ENCODE data around the gene NEK7. TPM values are rescaled to one million over a fixed set of nuclear protein-coding genes. Genes with fewer than 3 reads are reported as not detected.

NEK7 gene
- total RNA-seq, 1 donor from 2014 or later: 34.7 TPM

DNA sequence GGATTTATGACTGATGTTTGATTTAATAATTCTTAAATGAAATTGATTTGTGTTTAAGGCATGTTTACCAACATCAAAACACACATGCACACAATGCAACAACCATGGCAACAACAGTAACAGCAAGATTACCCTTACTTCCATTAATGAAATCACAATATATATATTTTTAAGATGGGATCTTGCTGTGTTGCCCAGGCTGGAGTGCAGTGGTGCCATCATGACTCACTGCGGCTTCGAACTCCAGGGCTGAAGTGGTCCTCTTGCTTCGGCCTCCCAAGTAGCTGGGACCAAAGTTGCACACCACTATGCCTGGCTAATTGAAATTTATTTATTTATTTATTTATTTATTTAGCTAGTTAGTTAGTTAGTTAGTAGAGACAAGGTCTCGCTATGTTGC, 27.7 kb downstream of the NEK7 start:
- Histone ChIP-seq H3K4me3 (no peak overlapping the region), H3K36me3 (no peaks in the 10 kb centered on the region), H3K9ac (no peak overlapping the region), H3F3A (ENCODE audit: low read depth) (no peaks in the 10 kb centered on the region), H3K9me3 (ENCODE audit: low read depth) (no peaks in the 10 kb centered on the region), H3K4me2 (no peak overlapping the region), H3K27me3 (no peaks in the 10 kb centered on the region), H3K27ac (no peak overlapping the region), H2AFZ (replicated peaks) (no peak overlapping the region), H3K4me1 (peaks cover 8% of the 10 kb centered on the region), H3K79me2 (ENCODE audit: low read depth) (peaks cover 78% of the 10 kb centered on the region), H4K20me1 (ENCODE audit: low read depth) (no peaks in the 10 kb centered on the region)
- no peak for TF ChIP-seq EZH2phosphoT487 (IDR thresholded peaks at IDR 0.05)
- TF ChIP-seq, protein P1, sequence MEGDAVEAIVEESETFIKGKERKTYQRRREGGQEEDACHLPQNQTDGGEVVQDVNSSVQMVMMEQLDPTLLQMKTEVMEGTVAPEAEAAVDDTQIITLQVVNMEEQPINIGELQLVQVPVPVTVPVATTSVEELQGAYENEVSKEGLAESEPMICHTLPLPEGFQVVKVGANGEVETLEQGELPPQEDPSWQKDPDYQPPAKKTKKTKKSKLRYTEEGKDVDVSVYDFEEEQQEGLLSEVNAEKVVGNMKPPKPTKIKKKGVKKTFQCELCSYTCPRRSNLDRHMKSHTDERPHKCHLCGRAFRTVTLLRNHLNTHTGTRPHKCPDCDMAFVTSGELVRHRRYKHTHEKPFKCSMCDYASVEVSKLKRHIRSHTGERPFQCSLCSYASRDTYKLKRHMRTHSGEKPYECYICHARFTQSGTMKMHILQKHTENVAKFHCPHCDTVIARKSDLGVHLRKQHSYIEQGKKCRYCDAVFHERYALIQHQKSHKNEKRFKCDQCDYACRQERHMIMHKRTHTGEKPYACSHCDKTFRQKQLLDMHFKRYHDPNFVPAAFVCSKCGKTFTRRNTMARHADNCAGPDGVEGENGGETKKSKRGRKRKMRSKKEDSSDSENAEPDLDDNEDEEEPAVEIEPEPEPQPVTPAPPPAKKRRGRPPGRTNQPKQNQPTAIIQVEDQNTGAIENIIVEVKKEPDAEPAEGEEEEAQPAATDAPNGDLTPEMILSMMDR (IDR thresholded peaks at IDR 0.05): no peak
- no peak for TF ChIP-seq EZH2 (IDR thresholded peaks at IDR 0.05)
- Mint-ChIP-seq H3K27ac (no peak overlapping the region), H3K4me1 (peaks cover 3% of the 10 kb centered on the region), H3K9me3 (peaks cover 6% of the 10 kb centered on the region), H3K4me3 (no peak overlapping the region), H3K27me3 (ENCODE audit: insufficient read depth, low read depth) (no peaks in the 10 kb centered on the region), H3K36me3 (peaks cover 4% of the 10 kb centered on the region)
- DNase-seq (ENCODE audit: low spot score): no peak

DNA sequence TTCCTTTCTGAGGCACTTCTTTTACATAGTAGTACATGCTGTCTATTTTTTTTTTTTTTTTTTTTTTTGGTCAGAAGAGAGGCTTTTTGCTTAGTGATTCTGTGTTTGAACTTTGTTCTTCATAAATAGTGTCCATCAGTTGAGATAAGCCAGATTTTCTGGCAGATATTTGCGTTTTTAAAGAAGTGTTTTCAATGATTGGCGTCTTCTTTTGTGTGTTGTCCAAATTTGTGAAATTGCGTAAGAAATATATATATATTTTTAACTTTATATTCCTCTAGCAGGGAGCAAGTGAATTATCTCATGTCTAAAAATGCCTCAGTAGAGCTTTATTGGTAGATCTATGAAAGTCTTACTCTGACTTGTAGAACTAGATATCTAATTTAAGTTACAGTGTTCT, 28.3 kb downstream of the NEK7 start:
- Mint-ChIP-seq H3K27me3 (ENCODE audit: insufficient read depth, low read depth) (no peaks in the 10 kb centered on the region), H3K27ac (no peak overlapping the region), H3K4me1 (peaks cover 3% of the 10 kb centered on the region), H3K4me3 (no peak overlapping the region), H3K9me3 (peaks cover 6% of the 10 kb centered on the region), H3K36me3 (peaks cover 4% of the 10 kb centered on the region)
- no peaks in the 10 kb centered on the region for H4K20me1 ChIP-seq (ENCODE audit: low read depth)
- H2AFZ ChIP-seq (replicated peaks): no peak overlapping the region
- DNase-seq (ENCODE audit: low spot score): no peak
- H3K27ac ChIP-seq: no peak overlapping the region
- H3K9me3 ChIP-seq (ENCODE audit: low read depth): no peaks in the 10 kb centered on the region
- no peak overlapping the region for H3K4me3 ChIP-seq
- no peak overlapping the region for H3K4me2 ChIP-seq
- TF ChIP-seq EZH2 (IDR thresholded peaks at IDR 0.05) (no peak), EZH2phosphoT487 (IDR thresholded peaks at IDR 0.05) (no peak)
- TF ChIP-seq, protein P1 (IDR thresholded peaks at IDR 0.05): no peak
- H3K9ac ChIP-seq: no peak overlapping the region
- peaks cover 3% of the 10 kb centered on the region for H3K4me1 ChIP-seq
- no peaks in the 10 kb centered on the region for H3F3A ChIP-seq (ENCODE audit: low read depth)
- peaks cover 78% of the 10 kb centered on the region for H3K79me2 ChIP-seq (ENCODE audit: low read depth)
- no peaks in the 10 kb centered on the region for H3K36me3 ChIP-seq
- no peaks in the 10 kb centered on the region for H3K27me3 ChIP-seq

DNA sequence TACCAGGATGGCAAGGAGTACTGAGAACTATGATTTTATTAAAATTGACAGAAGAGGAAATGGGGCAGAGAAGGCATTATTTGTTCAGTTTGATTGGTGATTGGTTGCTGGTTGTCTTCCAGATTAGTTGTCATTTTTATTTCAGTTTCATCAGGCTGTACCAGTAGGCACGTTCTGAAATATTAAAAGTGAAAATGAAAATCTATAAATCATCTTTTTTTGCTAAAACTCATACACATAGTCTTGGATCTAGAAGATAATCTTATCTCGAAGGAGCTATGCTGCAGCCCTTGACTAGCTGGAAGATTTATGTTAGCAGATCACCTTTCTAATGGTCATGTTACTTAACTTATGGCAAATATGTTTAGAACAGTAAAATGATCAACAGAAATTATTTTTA, 29.0 kb downstream of the NEK7 start:
- no peaks in the 10 kb centered on the region for H3K27me3 Mint-ChIP-seq (ENCODE audit: insufficient read depth, low read depth)
- no peak overlapping the region for H3K4me3 Mint-ChIP-seq
- peaks cover 4% of the 10 kb centered on the region for H3K36me3 Mint-ChIP-seq
- TF ChIP-seq EZH2 (IDR thresholded peaks at IDR 0.05) (no peak), EZH2phosphoT487 (IDR thresholded peaks at IDR 0.05) (no peak)
- TF ChIP-seq, protein P1 (IDR thresholded peaks at IDR 0.05): no peak
- peaks cover 6% of the 10 kb centered on the region for H3K9me3 Mint-ChIP-seq
- H3K4me3 ChIP-seq: no peak overlapping the region
- H3K27ac Mint-ChIP-seq: no peak overlapping the region
- H3K9me3 ChIP-seq (ENCODE audit: low read depth): no peaks in the 10 kb centered on the region
- H3K4me2 ChIP-seq: no peak overlapping the region
- H3F3A ChIP-seq (ENCODE audit: low read depth): no peaks in the 10 kb centered on the region
- peaks cover 72% of the 10 kb centered on the region for H3K79me2 ChIP-seq (ENCODE audit: low read depth)
- no peak overlapping the region for H2AFZ ChIP-seq (replicated peaks)
- H3K27me3 ChIP-seq: no peaks in the 10 kb centered on the region
- no peaks in the 10 kb centered on the region for H4K20me1 ChIP-seq (ENCODE audit: low read depth)
- H3K27ac ChIP-seq: no peak overlapping the region
- peaks cover 3% of the 10 kb centered on the region for H3K4me1 ChIP-seq
- no peaks in the 10 kb centered on the region for H3K36me3 ChIP-seq
- no peak for DNase-seq (ENCODE audit: low spot score)
- no peak overlapping the region for H3K9ac ChIP-seq
- H3K4me1 Mint-ChIP-seq: peaks cover 6% of the 10 kb centered on the region
